ENCODE measurements around the gene ZKSCAN5. TPM values are rescaled to one million over a fixed set of nuclear protein-coding genes. Genes with fewer than 3 reads are reported as not detected.

Gene ZKSCAN5
- total RNA-seq, 1 experiment from 2014 or later: 10.2 TPM

- no peaks in the 10 kb centered on the region for H3K27me3 ChIP-seq (ENCODE audit: insufficient read depth, low read length)
- POLR2A ChIA-PET: interaction anchor here (1.3 kb wide), 1 partner anchor 13 kb away, joined by 4 read pairs; the partner anchor contains the start of gene ZNF655
- CTCF ChIA-PET: no interaction called here
These were observed 67.3 kb downstream of the ZKSCAN5 start for GRCh38 chr7:99571768-99572167.

More at GRCh38 chr7:99571768-99572167, 67.3 kb downstream of the ZKSCAN5 start:
- peaks cover 11% of the 10 kb centered on the region for H3K79me2 ChIP-seq (ENCODE audit: insufficient read depth, low read length)
- H3K4me2 ChIP-seq (ENCODE audit: low read length): no peak overlapping the region
- peaks cover 20 to 21% of the 10 kb centered on the region in 2 experiments; a peak in 3 of 4 replicates for H3K36me3 ChIP-seq (ENCODE audit: control insufficient read depth in 1 of 2, insufficient read depth in 2 of 2, low read length in 2 of 2)
- H3K4me1 ChIP-seq (ENCODE audit: control insufficient read depth in 1 of 2, insufficient read depth in 2 of 2, low read length in 2 of 2): no peaks in the 10 kb centered on the region
- ATAC-seq (no peak), DNase-seq (ENCODE audit: low read depth, low spot score) (no peak)
- H3K9ac ChIP-seq (ENCODE audit: low read length): no peak overlapping the region
- no TSS peak for BruUV-seq (replicated peaks)
- H3K9me2 ChIP-seq (ENCODE audit: insufficient read depth): no peaks in the 10 kb centered on the region
- H2AFZ ChIP-seq (ENCODE audit: low read depth, low read length, poor library complexity, severe bottlenecking): no peak overlapping the region
- no peak overlapping the region for H3K27ac ChIP-seq (ENCODE audit: low read depth, low read length)
- intact Hi-C loops (cut with micrococcal nuclease): no loop called here
- H3K4me3 ChIP-seq (replicated peaks in 1 of 2; ENCODE audit: low read depth in 1 of 2, low read length in 2 of 2): no peak overlapping the region
- no peaks in the 10 kb centered on the region for H3K9me3 ChIP-seq (ENCODE audit: control insufficient read depth in 1 of 2, insufficient read depth in 1 of 2, low read depth in 1 of 2, low read length in 2 of 2)
- RAD21 ChIA-PET (ENCODE audit: low non-redundant PET in 1 of 2, low total read pairs in 2 of 2, uncharacterized antibody in 2 of 2, unreplicated experiment in 2 of 2): no interaction called here
- peaks cover 3% of the 10 kb centered on the region; the same call in 1 of the 2 replicates for H4K20me1 ChIP-seq (ENCODE audit: insufficient read depth)
- TF ChIP-seq FOSL1 (IDR thresholded peaks at IDR 0.05; ENCODE audit: low read depth) (no peak), POLR2AphosphoS5 (IDR thresholded peaks at IDR 0.05; ENCODE audit: low read depth, low read length) (no peak), EGR1 (IDR thresholded peaks at IDR 0.05; ENCODE audit: low read depth) (no peak), TCF7L2 (IDR thresholded peaks at IDR 0.05; ENCODE audit: borderline replicate concordance, extremely low read depth, insufficient read depth, insufficient read length) (no peak), YY1 (IDR thresholded peaks at IDR 0.05; ENCODE audit: extremely low read depth, insufficient replicate concordance, low read depth, low read length) (no peak), MAX (IDR thresholded peaks at IDR 0.05) (no peak), SRF (IDR thresholded peaks at IDR 0.05; ENCODE audit: low read depth) (no peak), CEBPB (IDR thresholded peaks at IDR 0.05; ENCODE audit: low read depth) (no peak), CTCF (IDR thresholded peaks at IDR 0.05 in 2 of 3, conservative IDR thresholded peaks at IDR 0.05 in 1 of 3; ENCODE audit: borderline replicate concordance in 1 of 3, insufficient read depth in 1 of 3, low read depth in 2 of 3, low read length in 2 of 3) (no peak), SIN3A (IDR thresholded peaks at IDR 0.05; ENCODE audit: low read depth) (no peak), SP1 (IDR thresholded peaks at IDR 0.05; ENCODE audit: low read depth) (no peak), ZNF274 (IDR thresholded peaks at IDR 0.05; ENCODE audit: low read depth, low read length) (no peak), REST (IDR thresholded peaks at IDR 0.05; ENCODE audit: low read depth) (no peak), POLR2A (IDR thresholded peaks at IDR 0.05; ENCODE audit: borderline replicate concordance, extremely low read depth, insufficient read depth, insufficient read length) (no peak), CBX3 (IDR thresholded peaks at IDR 0.05; ENCODE audit: low read depth) (no peak), EZH2phosphoT487 (IDR thresholded peaks at IDR 0.05; ENCODE audit: borderline replicate concordance) (no peak), JUND (IDR thresholded peaks at IDR 0.05) (no peak), ELF1 (IDR thresholded peaks at IDR 0.05; ENCODE audit: borderline replicate concordance, low read depth) (no peak), ZBTB33 (IDR thresholded peaks at IDR 0.05; ENCODE audit: extremely low read depth, insufficient replicate concordance, low read length) (no peak)

Measured in HCT116 (cell line).